OCI-LY7 (cell line): ENCODE measurements around the gene ADGRD2.

ENCODE experiments used
- EZH2phosphoT487 ChIP-seq: fragments of 200-600 bp; sonication (generic); IDR thresholded peaks from 2 replicates; pipeline ENCODE4 v1.6.1; 2018; ENCODE audit warnings: low read depth, borderline replicate concordance, mild to moderate bottlenecking, mixed run types, antibody characterized with exemption, low read length, moderate library complexity, mixed read lengths
- TF ChIP-seq, protein P1 (sequence below): fragments of 200-600 bp; sonication (generic); conservative IDR thresholded peaks from 2 replicates; pipeline ENCODE4 v1.5.1; 2014; ENCODE audit warnings: mild to moderate bottlenecking, antibody characterized with exemption, low read length, moderate library complexity, mixed read lengths

DNA sequence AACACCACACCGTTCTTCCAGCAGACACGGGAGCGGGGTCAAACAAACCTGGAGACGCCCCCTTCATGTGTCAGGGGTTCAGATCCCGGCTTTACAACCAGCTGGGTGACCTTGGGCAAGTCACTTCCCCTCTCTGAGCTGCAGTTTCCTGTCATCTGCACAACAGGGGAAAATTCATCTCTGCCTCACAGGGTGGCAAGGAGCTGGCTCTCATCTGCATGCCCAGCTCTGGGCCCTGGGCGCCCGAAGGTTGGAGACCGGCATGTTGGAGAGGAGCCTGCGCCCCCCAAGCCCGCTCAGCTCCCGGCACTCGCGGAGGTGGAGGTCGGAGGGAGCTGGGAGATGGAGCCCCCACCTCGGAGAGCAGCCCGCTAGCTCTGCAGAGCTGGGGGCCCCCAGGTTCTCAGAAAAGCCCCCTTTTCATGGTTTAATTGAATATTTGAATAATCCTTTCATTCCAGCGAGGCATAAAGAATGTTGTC is 36.6 kb downstream of the ADGRD2 start:
- TF ChIP-seq, protein P1, sequence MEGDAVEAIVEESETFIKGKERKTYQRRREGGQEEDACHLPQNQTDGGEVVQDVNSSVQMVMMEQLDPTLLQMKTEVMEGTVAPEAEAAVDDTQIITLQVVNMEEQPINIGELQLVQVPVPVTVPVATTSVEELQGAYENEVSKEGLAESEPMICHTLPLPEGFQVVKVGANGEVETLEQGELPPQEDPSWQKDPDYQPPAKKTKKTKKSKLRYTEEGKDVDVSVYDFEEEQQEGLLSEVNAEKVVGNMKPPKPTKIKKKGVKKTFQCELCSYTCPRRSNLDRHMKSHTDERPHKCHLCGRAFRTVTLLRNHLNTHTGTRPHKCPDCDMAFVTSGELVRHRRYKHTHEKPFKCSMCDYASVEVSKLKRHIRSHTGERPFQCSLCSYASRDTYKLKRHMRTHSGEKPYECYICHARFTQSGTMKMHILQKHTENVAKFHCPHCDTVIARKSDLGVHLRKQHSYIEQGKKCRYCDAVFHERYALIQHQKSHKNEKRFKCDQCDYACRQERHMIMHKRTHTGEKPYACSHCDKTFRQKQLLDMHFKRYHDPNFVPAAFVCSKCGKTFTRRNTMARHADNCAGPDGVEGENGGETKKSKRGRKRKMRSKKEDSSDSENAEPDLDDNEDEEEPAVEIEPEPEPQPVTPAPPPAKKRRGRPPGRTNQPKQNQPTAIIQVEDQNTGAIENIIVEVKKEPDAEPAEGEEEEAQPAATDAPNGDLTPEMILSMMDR, result no peak
- TF ChIP-seq EZH2phosphoT487, result no peak
